HUES64 (cell line): ENCODE measurements around the gene SERINC5.
"Not testable (repeated sequence)": the region's sequence is repeated elsewhere in the genome, so short reads cannot be mapped to it uniquely, and the experiment has no call there.

Experiments used
- H3K27ac ChIP-seq: 2 replicates; pipeline ENCODE4 v1.7.0; 2013; ENCODE audit warnings: low read depth, low read length, inconsistent platforms
- H3K27me3 ChIP-seq: 2 replicates; pipeline ENCODE4 v1.6.1; 2013; ENCODE audit warnings: mild to moderate bottlenecking, low read length; ENCODE audit not compliant: insufficient read depth
- H3K36me3 ChIP-seq: 2 replicates; pipeline ENCODE4 v1.6.1; 2013; ENCODE audit warnings: mild to moderate bottlenecking, low read length; ENCODE audit not compliant: insufficient read depth
- H3K4me1 ChIP-seq: 2 replicates; pipeline ENCODE4 v1.6.1; 2013; ENCODE audit warnings: mild to moderate bottlenecking, low read length, moderate library complexity; ENCODE audit not compliant: insufficient read depth
- H3K4me3 ChIP-seq: 2 replicates; pipeline ENCODE4 v1.5.1; 2013; ENCODE audit warnings: mild to moderate bottlenecking, low read length, moderate library complexity
- H3K9ac ChIP-seq: 2 replicates; pipeline ENCODE4 v1.6.1; 2013; ENCODE audit warnings: mild to moderate bottlenecking, low read depth, low read length
- H3K9me3 ChIP-seq: 2 replicates; pipeline ENCODE4 v1.6.1; 2013; ENCODE audit warnings: low read depth, low read length; ENCODE audit not compliant: insufficient read depth
- WGBS: fragments of 150-250, 120-280 bp; methylation state at CpG from one replicate; pipeline ENCODE4 v1.1.7; 2013; ENCODE audit warnings: missing lambda C conversion rate; 5-methylcytosine and 5-hydroxymethylcytosine counted together

Gene SERINC5

DNA sequence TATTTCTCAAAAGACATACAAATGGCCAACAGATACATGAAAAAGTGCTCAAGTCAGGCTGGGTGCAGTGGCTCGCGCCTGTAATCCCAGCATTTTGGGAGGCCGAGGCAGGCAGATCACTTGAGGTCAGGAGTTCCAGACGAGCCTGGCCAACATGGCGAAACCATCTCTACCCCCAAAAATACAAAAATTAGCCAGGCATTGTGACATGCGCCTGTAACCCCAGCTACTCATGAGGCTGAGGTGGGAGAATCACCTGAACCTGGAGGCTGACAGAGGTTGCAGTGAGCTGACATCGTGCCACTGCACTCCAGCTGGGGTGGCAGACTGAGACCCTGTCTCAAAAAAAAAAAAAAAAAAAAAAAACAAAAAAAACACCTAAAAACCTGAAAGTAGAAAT lies 119.0 kb downstream of the SERINC5 start:
- WGBS, result 95% methylated on average over 7 of the region's 7 CpGs
- H3K9ac ChIP-seq, H3K36me3 ChIP-seq, H3K4me3 ChIP-seq, H3K27me3 ChIP-seq, H3K9me3 ChIP-seq, H3K27ac ChIP-seq: not testable (repeated sequence)
- peaks cover 57% of the 10 kb centered on the region for H3K4me1 ChIP-seq

DNA sequence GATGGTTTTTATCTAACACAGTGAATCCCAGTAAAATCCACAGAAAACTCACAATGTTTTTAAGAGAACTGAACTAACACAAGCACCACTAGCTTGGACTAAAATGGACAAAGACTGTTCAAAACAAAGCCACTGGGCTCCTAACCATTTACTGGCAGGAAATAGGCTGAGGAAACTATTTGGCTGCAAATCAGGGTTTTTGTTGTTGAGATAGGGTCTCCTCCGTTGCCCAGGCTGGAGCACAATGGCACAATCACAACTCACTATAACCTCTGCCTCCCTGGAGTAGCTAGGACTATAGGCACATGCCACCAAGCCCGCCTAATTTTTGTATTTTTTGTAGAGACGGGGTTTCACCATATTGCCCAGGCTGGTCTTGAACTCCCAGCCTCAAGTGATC lies 121.0 kb downstream of the SERINC5 start:
- Histone ChIP-seq H3K4me1 (peaks cover 37% of the 10 kb centered on the region), H3K27ac (peak overlapping the region; percentile 59), H3K27me3 (no peaks in the 10 kb centered on the region)

DNA sequence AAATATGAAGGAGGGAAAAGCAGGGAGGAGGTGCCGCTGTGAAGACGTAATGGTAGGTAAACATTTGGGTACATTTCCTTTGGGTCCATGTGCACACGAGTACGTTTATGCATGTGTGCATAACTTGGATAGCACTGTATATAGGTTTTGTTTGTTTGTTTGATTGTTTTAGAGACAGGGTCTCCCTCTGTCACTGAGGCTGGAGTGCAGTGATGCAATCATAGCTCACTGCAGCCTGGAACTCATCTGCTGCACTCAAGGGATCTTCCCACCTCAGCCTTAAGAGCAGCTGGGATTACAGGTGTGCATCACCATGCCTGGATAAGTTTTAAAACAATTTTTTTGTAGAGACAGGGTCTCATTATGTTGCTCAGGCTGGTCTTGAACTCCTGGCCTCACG lies 126.7 kb downstream of the SERINC5 start:
- 92% methylated on average over 5 of the region's 5 CpGs for WGBS
- no peak overlapping the region for H3K9ac ChIP-seq

More for the DNA sequence above, 121.0 kb downstream of the SERINC5 start:
- 78% methylated on average over 3 of the region's 3 CpGs for WGBS
- Histone ChIP-seq H3K4me3 (no peak overlapping the region), H3K9me3 (no peaks in the 10 kb centered on the region), H3K9ac (no peak overlapping the region), H3K36me3 (peaks cover 5% of the 10 kb centered on the region; the same call in 1 of the 2 replicates)

DNA sequence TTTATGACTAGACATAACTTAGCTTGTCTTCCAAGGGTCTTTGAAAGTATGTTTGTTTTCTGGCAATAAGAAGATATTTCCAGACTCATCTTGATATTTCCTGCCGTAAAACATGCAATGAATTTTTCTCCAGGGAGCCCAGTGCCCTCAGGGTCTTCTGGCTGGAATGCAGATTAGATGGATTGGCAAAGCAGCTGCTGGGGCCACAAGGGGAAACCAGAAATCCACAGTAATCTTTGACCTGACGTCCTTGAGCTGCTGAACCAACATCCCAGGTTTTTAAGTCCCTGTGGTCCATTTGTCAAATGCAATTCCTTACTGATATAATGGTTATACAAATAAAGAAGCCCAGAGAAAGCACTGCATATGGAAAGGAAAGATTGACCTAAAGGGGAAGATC lies 127.7 kb downstream of the SERINC5 start:
- Histone ChIP-seq H3K9me3 (peaks cover 5% of the 10 kb centered on the region; the same call in 1 of the 2 replicates), H3K4me1 (peaks cover 20% of the 10 kb centered on the region), H3K9ac (no peak overlapping the region), H3K4me3 (no peak overlapping the region), H3K27me3 (no peaks in the 10 kb centered on the region), H3K36me3 (no peaks in the 10 kb centered on the region), H3K27ac (0 out of 2 replicates have a peak overlapping the region, but pooled peaks have one; percentile 24)
- WGBS, result 42% methylated on average over 2 of the region's 2 CpGs

More for the DNA sequence above, 126.7 kb downstream of the SERINC5 start:
- H3K27ac ChIP-seq, result no peak overlapping the region
- H3K9me3 ChIP-seq, result peaks cover 5% of the 10 kb centered on the region; the same call in 1 of the 2 replicates
- no peaks in the 10 kb centered on the region for H3K36me3 ChIP-seq
- H3K27me3 ChIP-seq, result no peaks in the 10 kb centered on the region
- no peak overlapping the region for H3K4me3 ChIP-seq
- H3K4me1 ChIP-seq, result peaks cover 29% of the 10 kb centered on the region

DNA sequence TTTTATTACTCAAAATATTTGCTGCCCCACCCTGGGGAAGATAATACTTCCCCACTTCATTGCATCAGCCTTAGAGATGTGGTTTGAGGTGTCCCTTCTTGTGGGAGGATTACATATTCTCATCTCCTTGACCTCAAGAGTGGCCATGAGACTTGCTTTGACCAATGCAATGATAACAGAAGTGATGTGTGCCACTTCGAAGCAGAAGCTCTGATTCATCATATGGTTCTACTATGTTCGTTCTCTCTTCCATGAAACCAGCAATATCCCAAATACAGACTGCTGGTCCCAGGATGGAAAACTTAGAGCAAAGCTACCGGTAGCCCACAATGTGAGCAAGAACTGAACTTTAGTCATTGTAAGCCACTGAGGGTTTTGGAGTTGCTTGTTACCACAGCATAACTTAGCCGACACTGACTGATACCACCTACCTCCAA lies 128.7 kb downstream of the SERINC5 start:
- H3K4me1 ChIP-seq, result peaks cover 19% of the 10 kb centered on the region
- H3K27me3 ChIP-seq, result no peaks in the 10 kb centered on the region
- H3K4me3 ChIP-seq, result no peak overlapping the region
- no peak overlapping the region for H3K9ac ChIP-seq
- no peaks in the 10 kb centered on the region for H3K36me3 ChIP-seq
- no peak overlapping the region for H3K27ac ChIP-seq
- peaks cover 5% of the 10 kb centered on the region; the same call in 1 of the 2 replicates for H3K9me3 ChIP-seq
- 97% methylated on average over 3 of the region's 4 CpGs for WGBS

DNA sequence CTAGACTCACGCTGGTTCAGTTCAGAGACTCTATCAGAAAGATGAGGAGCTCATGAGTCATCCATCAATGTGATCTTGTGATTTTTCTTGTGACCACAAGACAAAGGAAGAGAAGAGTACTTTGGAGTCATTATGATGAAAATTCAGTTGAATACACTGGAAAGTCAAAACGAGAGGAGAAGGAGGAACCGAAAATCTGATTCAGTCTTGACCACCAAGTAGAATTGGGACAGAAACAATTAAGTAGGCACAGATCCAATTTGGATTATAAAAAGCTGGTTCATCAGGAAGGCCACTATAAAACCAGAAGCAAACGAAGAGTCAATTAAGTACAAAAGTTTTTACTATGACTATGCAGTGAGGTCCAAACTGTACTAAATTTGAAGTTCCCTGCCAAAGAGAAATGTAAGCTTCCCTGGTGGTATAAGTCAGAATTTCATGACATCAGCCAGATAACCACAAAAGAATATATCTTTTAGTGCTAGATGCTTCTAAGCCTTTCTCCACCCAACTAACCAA lies 129.8 kb downstream of the SERINC5 start:
- H3K27ac ChIP-seq, result no peak overlapping the region
- H3K4me3 ChIP-seq, result no peak overlapping the region
- WGBS, result 87% methylated on average over 4 of the region's 4 CpGs
- H3K4me1 ChIP-seq, result peaks cover 19% of the 10 kb centered on the region
- no peaks in the 10 kb centered on the region for H3K36me3 ChIP-seq
- no peaks in the 10 kb centered on the region for H3K27me3 ChIP-seq
- H3K9ac ChIP-seq, result no peak overlapping the region
- peaks cover 5% of the 10 kb centered on the region; the same call in 1 of the 2 replicates for H3K9me3 ChIP-seq

DNA sequence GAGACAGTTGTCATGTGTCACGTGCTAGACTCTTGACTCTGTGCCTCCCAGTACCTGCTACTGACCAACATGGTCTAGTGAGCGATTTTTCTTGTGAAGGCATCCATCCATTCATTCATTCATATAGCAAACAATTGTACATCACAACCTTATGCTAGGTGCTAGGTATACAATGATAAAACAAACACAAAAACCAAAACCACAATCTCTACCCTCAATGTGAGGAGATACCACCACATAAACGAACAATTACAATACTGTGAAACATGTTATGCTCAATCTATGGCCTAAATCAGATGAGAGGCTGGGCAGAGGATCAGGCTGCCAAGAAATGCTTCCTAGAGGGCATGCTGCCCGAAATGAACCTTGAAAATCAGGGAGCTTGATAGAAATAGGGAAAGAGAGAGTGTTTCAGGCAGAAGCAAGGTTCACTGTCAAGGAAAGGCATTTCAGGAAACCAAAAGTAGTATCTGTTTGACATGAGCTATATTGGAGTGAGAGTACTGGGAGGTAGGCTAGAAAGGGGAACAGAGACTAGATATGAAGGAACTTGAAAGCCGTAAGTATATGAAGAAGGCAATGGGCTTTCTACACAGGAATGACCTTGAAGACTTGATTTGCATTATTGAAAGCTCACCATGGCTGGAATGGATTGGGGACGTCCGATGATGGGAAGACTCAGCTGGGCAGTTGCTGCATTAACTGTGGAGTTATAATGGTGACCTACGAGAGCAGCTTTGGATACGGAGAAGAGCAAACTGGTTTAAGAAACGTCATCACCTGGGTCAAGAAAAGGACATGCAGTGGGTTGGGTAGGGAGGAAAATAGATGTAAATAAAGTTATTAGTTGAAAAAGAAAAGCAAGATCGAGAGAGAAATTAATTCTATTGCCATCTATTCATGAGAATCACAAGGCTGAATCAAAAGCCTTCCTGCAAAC lies 130.6 kb downstream of the SERINC5 start:
- Histone ChIP-seq H3K27ac (no peak overlapping the region), H3K9me3 (peaks cover 5% of the 10 kb centered on the region; the same call in 1 of the 2 replicates), H3K9ac (no peak overlapping the region), H3K4me3 (no peak overlapping the region), H3K36me3 (no peaks in the 10 kb centered on the region), H3K27me3 (no peaks in the 10 kb centered on the region), H3K4me1 (peaks cover 19% of the 10 kb centered on the region)
- WGBS, result 94% methylated on average over 11 of the region's 11 CpGs

DNA sequence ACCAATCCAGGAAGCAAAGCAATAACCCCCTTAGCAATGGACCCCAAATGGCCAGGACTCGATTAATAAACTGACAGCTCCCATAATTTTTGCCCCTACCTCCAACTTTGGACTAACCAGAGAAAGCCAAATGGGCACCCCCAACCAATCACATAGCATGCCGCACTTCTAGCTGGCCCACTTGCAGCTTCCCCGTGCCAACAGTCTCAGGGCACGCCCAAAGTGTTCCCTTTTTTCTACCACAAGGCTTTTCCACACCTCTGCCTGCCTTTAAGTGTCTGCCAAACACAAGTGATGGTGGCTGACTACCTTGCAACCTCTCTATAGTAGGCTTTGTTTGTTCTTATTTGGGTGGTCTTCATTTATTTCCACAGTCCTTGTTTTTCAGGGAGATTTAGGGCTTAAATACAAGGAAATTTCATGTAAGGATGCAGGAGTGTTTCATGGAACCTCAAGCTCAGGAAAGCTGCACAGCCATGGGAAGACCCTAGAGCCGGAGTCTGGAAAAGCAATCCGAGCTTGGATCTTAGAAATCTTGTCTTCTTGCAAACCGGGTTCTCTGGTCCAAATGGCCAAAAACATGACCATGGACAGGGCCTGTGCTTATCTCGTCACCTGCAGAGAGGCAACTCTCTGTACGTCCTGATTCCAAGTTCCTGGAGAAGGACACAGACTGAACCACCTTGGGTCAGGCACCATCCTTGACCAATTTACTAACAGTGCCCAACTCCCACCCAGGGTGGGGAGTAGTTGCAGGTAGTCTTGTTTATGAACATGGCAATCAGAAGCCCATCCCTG lies 131.5 kb downstream of the SERINC5 start:
- Histone ChIP-seq H3K9me3 (peaks cover 5% of the 10 kb centered on the region; the same call in 1 of the 2 replicates), H3K9ac (no peak overlapping the region), H3K36me3 (no peaks in the 10 kb centered on the region), H3K27ac (no peak overlapping the region), H3K4me3 (no peak overlapping the region), H3K4me1 (peaks cover 19% of the 10 kb centered on the region), H3K27me3 (no peaks in the 10 kb centered on the region)
- WGBS, result 90% methylated on average over 9 of the region's 9 CpGs

DNA sequence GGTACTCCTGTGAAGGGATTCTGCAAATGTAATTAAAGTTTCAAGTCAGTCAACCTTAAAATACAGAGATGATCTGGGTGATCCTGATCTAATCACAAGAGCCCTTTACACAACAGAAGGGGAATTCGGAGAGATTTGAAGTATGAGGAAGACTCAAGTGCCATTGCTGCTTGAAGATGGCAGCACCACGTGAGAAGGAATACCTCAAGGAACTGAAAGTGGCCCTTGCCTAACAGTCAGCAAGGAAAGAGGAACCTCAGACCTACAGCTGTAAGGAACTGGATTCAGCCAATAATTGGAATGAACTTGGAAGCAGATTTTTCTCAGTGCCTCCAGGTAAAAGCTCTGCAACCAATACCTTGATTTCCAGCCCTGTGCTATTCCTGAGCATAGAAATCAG lies 133.3 kb downstream of the SERINC5 start:
- Histone ChIP-seq H3K36me3 (no peaks in the 10 kb centered on the region), H3K9me3 (peaks cover 5% of the 10 kb centered on the region; the same call in 1 of the 2 replicates), H3K4me1 (peaks cover 6% of the 10 kb centered on the region; the same call in 1 of the 2 replicates), H3K9ac (no peak overlapping the region), H3K4me3 (no peak overlapping the region), H3K27me3 (no peaks in the 10 kb centered on the region), H3K27ac (no peak overlapping the region)
- WGBS, result 87% methylated on average over 2 of the region's 2 CpGs

DNA sequence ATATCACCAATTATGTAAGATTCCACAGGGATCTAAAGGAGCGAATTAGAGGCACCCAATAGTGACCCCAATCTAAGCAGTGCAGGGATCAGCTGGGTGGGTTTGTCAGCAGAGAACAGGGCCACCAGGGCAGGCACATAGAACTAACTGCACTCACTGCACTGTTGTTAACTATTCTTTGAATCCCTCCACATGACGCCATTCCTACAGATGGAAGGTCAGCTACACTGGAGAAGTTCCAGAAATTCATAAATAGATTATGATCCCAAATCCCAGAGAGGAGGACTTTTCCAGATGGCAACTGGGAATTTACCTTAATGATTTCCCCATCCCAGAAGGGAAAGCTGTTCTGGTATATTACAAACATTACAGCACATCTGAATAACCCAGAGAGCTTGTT lies 136.5 kb downstream of the SERINC5 start:
- Histone ChIP-seq H3K4me1 (no peaks in the 10 kb centered on the region), H3K9me3 (no peaks in the 10 kb centered on the region), H3K9ac (no peak overlapping the region), H3K27me3 (no peaks in the 10 kb centered on the region), H3K36me3 (no peaks in the 10 kb centered on the region), H3K4me3 (no peak overlapping the region), H3K27ac (no peak overlapping the region)
- WGBS, result 95% methylated on average over 2 of the region's 2 CpGs

DNA sequence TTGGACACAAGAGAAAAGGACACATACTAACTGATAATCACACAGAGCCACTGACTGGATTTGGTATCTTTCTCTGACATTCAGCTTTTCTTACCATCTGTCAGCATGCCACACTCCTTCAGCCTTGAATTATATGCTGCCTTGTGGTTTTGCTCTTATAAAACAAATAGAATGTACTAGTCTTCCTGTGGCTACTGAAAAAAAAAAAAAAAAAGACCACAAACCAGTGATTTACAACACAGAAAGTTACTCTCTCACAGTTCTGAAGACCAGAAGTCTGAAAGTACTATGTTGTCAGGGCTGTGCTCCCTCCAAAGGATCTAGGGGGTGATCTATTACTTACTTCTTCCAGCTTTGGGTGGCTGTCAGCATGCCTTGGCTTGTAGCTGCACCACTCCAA lies 138.4 kb downstream of the SERINC5 start:
- Histone ChIP-seq H3K27me3 (no peaks in the 10 kb centered on the region), H3K27ac (no peak overlapping the region), H3K9ac (no peak overlapping the region), H3K9me3 (no peaks in the 10 kb centered on the region), H3K36me3 (no peaks in the 10 kb centered on the region), H3K4me1 (no peaks in the 10 kb centered on the region), H3K4me3 (no peak overlapping the region)
